H9 (cell line): ENCODE measurements around the gene EPHB3. TPM values are rescaled to one million over a fixed set of nuclear protein-coding genes. Genes with fewer than 3 reads are reported as not detected.

Source experiments
- DNase-seq: peaks from one replicate; pipeline ENCODE4 v3.0.0-alpha.2; 2017
- H2AFZ ChIP-seq: one replicate; pipeline ENCODE4 v1.6.1; 2013; ENCODE audit warnings: mild to moderate bottlenecking, low read length, control low read depth, moderate library complexity
- H2AK5ac ChIP-seq: 2 replicates; pipeline ENCODE4 v1.6.1; 2013; ENCODE audit warnings: low read length, control low read depth, mixed read lengths; ENCODE audit not compliant: insufficient read length
- H2BK120ac ChIP-seq: one replicate; pipeline ENCODE4 v1.6.1; 2013; ENCODE audit warnings: low read depth, mild to moderate bottlenecking, low read length, control low read depth, inconsistent platforms; ENCODE audit not compliant: poor library complexity, severe bottlenecking
- H2BK12ac ChIP-seq: 2 replicates; pipeline ENCODE4 v1.6.1; 2013; ENCODE audit warnings: low read length, control low read depth, mixed read lengths, low read depth; ENCODE audit not compliant: insufficient read length
- H2BK15ac ChIP-seq: 2 replicates; pipeline ENCODE4 v1.6.1; 2013; ENCODE audit warnings: low read depth, low read length, control low read depth
- H2BK20ac ChIP-seq: one replicate; pipeline ENCODE4 v1.6.1; 2013; ENCODE audit warnings: low read depth, mild to moderate bottlenecking, low read length, control low read depth, inconsistent platforms; ENCODE audit not compliant: poor library complexity, severe bottlenecking
- H2BK5ac ChIP-seq: 2 replicates; pipeline ENCODE4 v1.6.1; 2013; ENCODE audit warnings: low read length, control low read depth, mixed read lengths; ENCODE audit not compliant: insufficient read length
- H3K14ac ChIP-seq: 2 replicates; pipeline ENCODE4 v1.6.1; 2013; ENCODE audit warnings: low read length, control low read depth; ENCODE audit not compliant: insufficient read depth
- H3K18ac ChIP-seq: 2 replicates; pipeline ENCODE4 v1.6.1; 2013; ENCODE audit warnings: low read depth, mild to moderate bottlenecking, mixed read lengths, low read length, control low read depth; ENCODE audit not compliant: insufficient read length
- H3K23ac ChIP-seq: 2 replicates; pipeline ENCODE4 v1.6.1; 2013; ENCODE audit warnings: low read length, control low read depth, mixed read lengths, low read depth; ENCODE audit not compliant: insufficient read length
- H3K23me2 ChIP-seq: 2 replicates; pipeline ENCODE4 v1.6.1; 2013; ENCODE audit warnings: low read depth, mild to moderate bottlenecking, mixed read lengths, low read length, control low read depth; ENCODE audit not compliant: insufficient read length, poor library complexity, severe bottlenecking
- H3K27ac ChIP-seq: 2 replicates; pipeline ENCODE4 v1.5.1; 2013; ENCODE audit warnings: low read length, control low read depth, mixed read lengths, low read depth; ENCODE audit not compliant: insufficient read length
- H3K27me3 ChIP-seq: 2 replicates; pipeline ENCODE4 v1.6.1; 2013; ENCODE audit warnings: low read length, control low read depth, inconsistent platforms; ENCODE audit not compliant: insufficient read depth
- H3K4ac ChIP-seq: 2 replicates; pipeline ENCODE4 v1.6.1; 2013; ENCODE audit warnings: low read depth, mild to moderate bottlenecking, control low read depth, inconsistent platforms, low read length, moderate library complexity
- H3K4me1 ChIP-seq: 2 replicates; pipeline ENCODE4 v1.6.1; 2013; ENCODE audit warnings: low read length, control low read depth, inconsistent platforms; ENCODE audit not compliant: insufficient read depth
- H3K4me2 ChIP-seq: 2 replicates; pipeline ENCODE4 v1.6.1; 2013; ENCODE audit warnings: low read length, control low read depth, mixed read lengths; ENCODE audit not compliant: insufficient read length, insufficient read depth
- H3K56ac ChIP-seq: 2 replicates; pipeline ENCODE4 v1.6.1; 2013; ENCODE audit warnings: low read depth, mild to moderate bottlenecking, mixed read lengths, low read length, control low read depth; ENCODE audit not compliant: insufficient read length
- H3K79me1 ChIP-seq: 2 replicates; pipeline ENCODE4 v1.6.1; 2013; ENCODE audit warnings: low read depth, mild to moderate bottlenecking, moderate library complexity, low read length, control low read depth, inconsistent platforms; ENCODE audit not compliant: insufficient read depth, poor library complexity, severe bottlenecking
- H3K79me2 ChIP-seq: 2 replicates; pipeline ENCODE4 v1.6.1; 2013; ENCODE audit warnings: low read length, control low read depth, inconsistent platforms; ENCODE audit not compliant: insufficient read depth
- H3K9ac ChIP-seq: 2 replicates; pipeline ENCODE4 v1.6.1; 2013; ENCODE audit warnings: low read length, control low read depth, mixed read lengths; ENCODE audit not compliant: insufficient read length; ENCODE audit errors: extremely low read depth
- H3K9me3 ChIP-seq: one replicate; pipeline ENCODE4 v1.6.1; 2013; ENCODE audit warnings: low read depth, low read length, inconsistent platforms; ENCODE audit not compliant: control insufficient read depth
- H3T11ph ChIP-seq: one replicate; pipeline ENCODE4 v1.6.1; 2013; ENCODE audit warnings: mild to moderate bottlenecking, low read length, control low read depth, inconsistent platforms
- H4K20me1 ChIP-seq: one replicate; pipeline ENCODE4 v1.6.1; 2013; ENCODE audit not compliant: control insufficient read depth, insufficient read length, insufficient read depth
- H4K5ac ChIP-seq: 2 replicates; pipeline ENCODE4 v1.6.1; 2013; ENCODE audit warnings: low read depth, mild to moderate bottlenecking, mixed read lengths, low read length, control low read depth; ENCODE audit not compliant: insufficient read length
- H4K8ac ChIP-seq: replicated peaks from 2 replicates; pipeline ENCODE4 v1.6.1; 2013; ENCODE audit warnings: low read length, control low read depth, mixed read lengths, low read depth; ENCODE audit not compliant: insufficient read length
- H4K91ac ChIP-seq: 2 replicates; pipeline ENCODE4 v1.6.1; 2013; ENCODE audit warnings: low read depth, mild to moderate bottlenecking, moderate library complexity, mixed read lengths, low read length, control low read depth; ENCODE audit not compliant: insufficient read length
- H3K27ac Mint-ChIP-seq, 3 experiments: 2 replicates in 2 of 3; 3 replicates in 1 of 3; pipeline ENCODE4 v1.8.0; 2020 to 2021; ENCODE audit warnings: mixed read lengths in 3 of 3, mild to moderate bottlenecking in 1 of 3, moderate library complexity in 1 of 3
- H3K27me3 Mint-ChIP-seq: 2 replicates; pipeline ENCODE4 v1.8.0; 2021; ENCODE audit warnings: low read depth, mild to moderate bottlenecking, moderate library complexity, mixed read lengths
- H3K36me3 Mint-ChIP-seq, 3 experiments: 2 replicates in 2 of 3; 3 replicates in 1 of 3; pipeline ENCODE4 v1.8.0; 2020 to 2021; ENCODE audit warnings: low read depth in 3 of 3, mixed read lengths in 3 of 3; ENCODE audit not compliant: insufficient read depth in 1 of 3
- H3K4me1 Mint-ChIP-seq, 2 experiments: 2 replicates each; pipeline ENCODE4 v1.8.0; 2020; ENCODE audit warnings: mixed read lengths in 2 of 2
- H3K4me3 Mint-ChIP-seq, 2 experiments: 2 replicates in 1 of 2; 3 replicates in 1 of 2; pipeline ENCODE4 v1.8.0; 2020 to 2021; ENCODE audit warnings: mild to moderate bottlenecking in 2 of 2, mixed read lengths in 2 of 2, moderate library complexity in 1 of 2
- H3K9me3 Mint-ChIP-seq, 2 experiments: 2 replicates in 1 of 2; 3 replicates in 1 of 2; pipeline ENCODE4 v1.8.0; 2020; ENCODE audit warnings: mild to moderate bottlenecking in 2 of 2, mixed read lengths in 2 of 2, moderate library complexity in 1 of 2
- WGBS: extraction: QIAGEN DNeasy Blood & Tissue Kit; methylation state at CpG from one replicate; pipeline ENCODE4 v1.1.7; 2013; ENCODE audit warnings: missing lambda C conversion rate, low lambda C conversion rate, mixed read lengths; ENCODE audit not compliant: insufficient read length; ENCODE audit errors: extremely low coverage; 5-methylcytosine and 5-hydroxymethylcytosine counted together
- total RNA-seq: library from RNA; stranded (reverse); gene quantifications from 2 replicates; pipeline ENCODE4 v1.2.1, GENCODE V29; 2021
- TF ChIP-seq, protein P1 (sequence below): fragments of 200-600 bp; sonication (generic); conservative IDR thresholded peaks from 3 replicates; pipeline ENCODE4 v1.8.0; 2021; ENCODE audit warnings: antibody characterized with exemption, mild to moderate bottlenecking

EPHB3 gene
- total RNA-seq, 1 experiment from 2014 or later, result 1.0 TPM

DNA sequence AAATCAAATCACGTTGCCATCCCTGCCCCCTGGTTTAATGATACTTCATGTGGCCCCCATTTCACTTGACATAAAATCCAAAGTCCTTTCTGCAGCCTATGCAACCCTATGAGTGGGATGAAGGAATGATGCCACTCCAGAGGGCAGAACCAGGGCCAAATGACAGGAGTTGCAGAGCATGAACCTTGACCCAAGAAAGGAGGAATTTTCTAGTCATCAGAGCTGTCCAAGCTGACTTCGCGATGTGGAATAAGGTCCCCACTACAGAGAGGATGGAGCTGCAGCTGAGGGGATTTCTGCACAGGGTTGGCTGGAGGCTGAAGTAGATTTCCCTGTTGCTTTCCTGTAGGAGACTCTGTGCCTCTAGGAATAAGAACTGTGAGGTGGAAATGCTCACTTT lies 15.8 kb upstream of the EPHB3 start:
- no peaks in the 10 kb centered on the region; the same call in 1 of the 2 replicates for H3K27me3 ChIP-seq
- no CpG with 5 or more reads among the region's 3 CpGs for WGBS
- Mint-ChIP-seq H3K4me3 (no peak overlapping the region), H3K27ac (no peak overlapping the region), H3K27me3 (peaks cover 38% of the 10 kb centered on the region), H3K9me3 (no peaks in the 10 kb centered on the region; a peak in 1 of 5 replicates), H3K4me1 (peaks cover 23% of the 10 kb centered on the region in 2 experiments), H3K36me3 (no peaks in the 10 kb centered on the region)
- peak; percentile 7 for DNase-seq
- no peak overlapping the region for H4K91ac ChIP-seq
- H3K18ac ChIP-seq, result no peak overlapping the region
- no peak overlapping the region for H4K5ac ChIP-seq
- H2BK15ac ChIP-seq, result no peak overlapping the region
- H3K4me2 ChIP-seq, result no peak overlapping the region
- no peak overlapping the region for H3K4ac ChIP-seq
- no peak overlapping the region for H3K27ac ChIP-seq
- H2AK5ac ChIP-seq, result no peak overlapping the region
- H2BK20ac ChIP-seq, result no peak overlapping the region
- no peaks in the 10 kb centered on the region for H3K79me2 ChIP-seq
- no peaks in the 10 kb centered on the region for H3K23me2 ChIP-seq
- H2BK120ac ChIP-seq, result no peak overlapping the region
- H3K9me3 ChIP-seq, result no peaks in the 10 kb centered on the region
- no peak overlapping the region for H2AFZ ChIP-seq
- no peak overlapping the region for H4K8ac ChIP-seq
- no peak overlapping the region for H3K23ac ChIP-seq
- no peak overlapping the region for H3K56ac ChIP-seq
- no peak overlapping the region for H2BK12ac ChIP-seq
- H3K4me1 ChIP-seq, result no peaks in the 10 kb centered on the region; the same call in 1 of the 2 replicates
- H3T11ph ChIP-seq, result no peak overlapping the region
- H3K14ac ChIP-seq, result no peak overlapping the region
- H3K9ac ChIP-seq, result no peak overlapping the region
- TF ChIP-seq, protein P1, sequence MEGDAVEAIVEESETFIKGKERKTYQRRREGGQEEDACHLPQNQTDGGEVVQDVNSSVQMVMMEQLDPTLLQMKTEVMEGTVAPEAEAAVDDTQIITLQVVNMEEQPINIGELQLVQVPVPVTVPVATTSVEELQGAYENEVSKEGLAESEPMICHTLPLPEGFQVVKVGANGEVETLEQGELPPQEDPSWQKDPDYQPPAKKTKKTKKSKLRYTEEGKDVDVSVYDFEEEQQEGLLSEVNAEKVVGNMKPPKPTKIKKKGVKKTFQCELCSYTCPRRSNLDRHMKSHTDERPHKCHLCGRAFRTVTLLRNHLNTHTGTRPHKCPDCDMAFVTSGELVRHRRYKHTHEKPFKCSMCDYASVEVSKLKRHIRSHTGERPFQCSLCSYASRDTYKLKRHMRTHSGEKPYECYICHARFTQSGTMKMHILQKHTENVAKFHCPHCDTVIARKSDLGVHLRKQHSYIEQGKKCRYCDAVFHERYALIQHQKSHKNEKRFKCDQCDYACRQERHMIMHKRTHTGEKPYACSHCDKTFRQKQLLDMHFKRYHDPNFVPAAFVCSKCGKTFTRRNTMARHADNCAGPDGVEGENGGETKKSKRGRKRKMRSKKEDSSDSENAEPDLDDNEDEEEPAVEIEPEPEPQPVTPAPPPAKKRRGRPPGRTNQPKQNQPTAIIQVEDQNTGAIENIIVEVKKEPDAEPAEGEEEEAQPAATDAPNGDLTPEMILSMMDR, result no peak
- no peaks in the 10 kb centered on the region for H3K79me1 ChIP-seq
- H4K20me1 ChIP-seq, result no peaks in the 10 kb centered on the region
- no peak overlapping the region for H2BK5ac ChIP-seq
